HG02798 (cell line): ENCODE results near the gene MGMT.

Experiments
- ATAC-seq: cut with Tn5 transposase; IDR thresholded peaks from one replicate; pipeline ENCODE4 v1.9.1; 2021; ENCODE audit warnings: mild to moderate bottlenecking; ENCODE audit not compliant: unreplicated experiment, poor library complexity

Gene MGMT

GRCh38 chr10:129613377-129613980, 146.4 kb downstream of the MGMT start:
- ATAC-seq, result no peak

- no peak for ATAC-seq
These were observed 147.3 kb downstream of the MGMT start for GRCh38 chr10:129614341-129614740.

- no peak for ATAC-seq
These were observed 148.3 kb downstream of the MGMT start for GRCh38 chr10:129615381-129615780.

GRCh38 chr10:129615921-129616525, 149.0 kb downstream of the MGMT start:
- no peak for ATAC-seq

GRCh38 chr10:129617768-129618167, 150.7 kb downstream of the MGMT start:
- ATAC-seq, result no peak

GRCh38 chr10:129621062-129621461, 154.0 kb downstream of the MGMT start:
- no peak for ATAC-seq

GRCh38 chr10:129621693-129622092, 154.7 kb downstream of the MGMT start:
- ATAC-seq, result no peak

- no peak for ATAC-seq
These were observed 155.2 kb downstream of the MGMT start for GRCh38 chr10:129622291-129622690.

- ATAC-seq, result no peak
These were observed 155.7 kb downstream of the MGMT start for GRCh38 chr10:129622736-129623135.

GRCh38 chr10:129624526-129624925, 157.5 kb downstream of the MGMT start:
- ATAC-seq, result no peak

- no peak for ATAC-seq
These were observed 159.3 kb downstream of the MGMT start for GRCh38 chr10:129626309-129626708.

GRCh38 chr10:129626796-129627435, 159.9 kb downstream of the MGMT start:
- ATAC-seq, result no peak

- ATAC-seq, result no peak
These were observed 160.4 kb downstream of the MGMT start for GRCh38 chr10:129627442-129627841.

GRCh38 chr10:129628823-129629222, 161.8 kb downstream of the MGMT start:
- no peak for ATAC-seq

GRCh38 chr10:129629911-129630310, 162.9 kb downstream of the MGMT start:
- ATAC-seq, result no peak

- ATAC-seq, result no peak
These were observed 164.0 kb downstream of the MGMT start for GRCh38 chr10:129631006-129631405.

- ATAC-seq, result no peak
These were observed 165.0 kb downstream of the MGMT start for GRCh38 chr10:129631870-129632623.

- no peak for ATAC-seq
These were observed 170.0 kb downstream of the MGMT start for GRCh38 chr10:129637010-129637409.

- no peak for ATAC-seq
These were observed 170.8 kb downstream of the MGMT start for GRCh38 chr10:129637846-129638245.

- ATAC-seq, result no peak
These were observed 174.3 kb downstream of the MGMT start for GRCh38 chr10:129641351-129641750.

GRCh38 chr10:129641982-129642381, 174.9 kb downstream of the MGMT start:
- ATAC-seq, result no peak
